NT2/D1 (cell line): ENCODE data around the gene SMC1B.

Experiments used
- DNase-seq: peaks from one replicate; pipeline ENCODE4 v3.0.0-alpha.2; 2011; ENCODE audit warnings: low read depth, low spot score
- H3K27me3 ChIP-seq: 2 replicates; pipeline ENCODE4 v1.6.0; 2011; ENCODE audit warnings: mild to moderate bottlenecking; ENCODE audit not compliant: insufficient read length, insufficient read depth
- H3K36me3 ChIP-seq: 2 replicates; pipeline ENCODE4 v1.6.1; 2011; ENCODE audit warnings: mild to moderate bottlenecking, low read length, mixed read lengths; ENCODE audit not compliant: insufficient read depth, insufficient read length
- H3K4me1 ChIP-seq: 2 replicates; pipeline ENCODE4 v1.5.1; 2011; ENCODE audit not compliant: insufficient read depth, insufficient read length
- H3K4me3 ChIP-seq: 2 replicates; pipeline ENCODE4 v1.5.1; 2011; ENCODE audit warnings: low read depth; ENCODE audit not compliant: insufficient read length
- H3K9ac ChIP-seq: 2 replicates; pipeline ENCODE4 v1.6.0; 2011; ENCODE audit warnings: low read depth; ENCODE audit not compliant: insufficient read length
- H3K9me3 ChIP-seq: 2 replicates; pipeline ENCODE4 v1.5.1; 2011; ENCODE audit warnings: mild to moderate bottlenecking, low read length; ENCODE audit not compliant: insufficient read depth
- SUZ12 ChIP-seq: IDR thresholded peaks from 2 replicates; pipeline ENCODE4 v1.6.1; 2011; ENCODE audit not compliant: insufficient read length, insufficient read depth; ENCODE audit errors: extremely low read depth
- YY1 ChIP-seq: IDR thresholded peaks from 2 replicates; pipeline ENCODE4 v1.6.1; 2011; ENCODE audit not compliant: insufficient read length, insufficient read depth
- ZNF274 ChIP-seq: IDR thresholded peaks from 2 replicates; pipeline ENCODE4 v1.6.1; 2011; ENCODE audit warnings: mild to moderate bottlenecking, low read depth, low read length

Gene SMC1B

DNA sequence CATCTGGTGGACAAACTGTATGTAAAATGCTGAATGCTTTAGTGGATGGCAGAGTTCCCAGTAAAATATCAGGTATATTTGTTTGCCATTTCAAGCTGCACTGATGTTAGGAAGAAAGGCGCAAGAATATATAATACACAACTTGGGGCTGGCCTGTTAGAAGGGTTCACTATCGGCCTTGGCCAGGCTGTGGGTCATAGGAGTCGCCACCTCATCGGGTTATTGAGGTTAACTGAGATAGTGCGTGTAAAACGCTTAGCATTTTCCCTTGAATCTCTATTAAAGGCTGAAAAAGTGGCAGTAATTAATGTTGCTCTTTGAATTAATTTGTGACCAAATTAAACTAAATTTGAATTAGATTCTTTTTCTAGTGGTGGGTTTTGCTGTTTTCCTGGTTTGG is 98.6 kb downstream of the SMC1B start:
- peaks cover 7% of the 10 kb centered on the region for H3K4me1 ChIP-seq
- no peak for DNase-seq
- H3K27me3 ChIP-seq: peaks cover 7% of the 10 kb centered on the region
- peaks cover 8% of the 10 kb centered on the region for H3K36me3 ChIP-seq
- TF ChIP-seq ZNF274 (no peak), YY1 (no peak), SUZ12 (no peak)
- no peak overlapping the region for H3K4me3 ChIP-seq
- H3K9ac ChIP-seq: no peak overlapping the region
- H3K9me3 ChIP-seq: no peaks in the 10 kb centered on the region

DNA sequence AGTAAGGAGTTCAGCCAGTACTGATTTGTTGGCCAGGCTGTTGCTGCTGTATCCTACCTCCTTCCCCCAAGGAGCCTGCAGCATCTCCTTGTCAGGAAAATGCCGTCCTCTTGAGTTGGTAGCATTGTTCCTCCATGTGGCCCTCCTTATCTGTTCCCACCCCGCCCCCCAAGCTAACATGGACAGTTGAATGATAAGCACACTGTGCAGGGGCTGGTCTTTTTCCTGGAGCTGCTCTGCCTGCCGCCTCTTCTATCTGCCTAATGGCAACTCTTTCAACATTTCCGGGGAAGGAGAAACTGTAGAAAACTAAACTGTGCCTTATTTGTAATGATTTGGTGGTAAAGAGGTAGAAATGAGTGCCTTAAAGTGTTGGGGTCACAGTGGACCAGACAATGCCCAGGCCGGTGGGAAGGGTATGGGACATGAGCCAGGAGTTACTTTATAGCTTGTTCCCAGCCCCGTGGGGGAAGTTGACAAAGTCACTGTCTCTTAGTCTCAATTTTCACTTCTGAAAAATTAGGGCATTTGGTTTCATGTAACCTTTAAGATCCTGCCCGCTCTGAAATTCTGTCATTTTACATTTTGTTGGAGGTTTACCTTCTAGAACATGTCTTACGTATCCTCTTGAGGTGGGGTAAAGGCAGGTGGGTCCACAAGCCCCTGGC is 99.2 kb downstream of the SMC1B start:
- DNase-seq: no peak
- no peak overlapping the region for H3K9ac ChIP-seq
- no peak overlapping the region for H3K4me3 ChIP-seq
- peaks cover 7% of the 10 kb centered on the region for H3K27me3 ChIP-seq
- H3K4me1 ChIP-seq: peaks cover 7% of the 10 kb centered on the region
- H3K9me3 ChIP-seq: no peaks in the 10 kb centered on the region
- TF ChIP-seq YY1 (no peak), ZNF274 (no peak), SUZ12 (no peak)
- peaks cover 8% of the 10 kb centered on the region for H3K36me3 ChIP-seq

DNA sequence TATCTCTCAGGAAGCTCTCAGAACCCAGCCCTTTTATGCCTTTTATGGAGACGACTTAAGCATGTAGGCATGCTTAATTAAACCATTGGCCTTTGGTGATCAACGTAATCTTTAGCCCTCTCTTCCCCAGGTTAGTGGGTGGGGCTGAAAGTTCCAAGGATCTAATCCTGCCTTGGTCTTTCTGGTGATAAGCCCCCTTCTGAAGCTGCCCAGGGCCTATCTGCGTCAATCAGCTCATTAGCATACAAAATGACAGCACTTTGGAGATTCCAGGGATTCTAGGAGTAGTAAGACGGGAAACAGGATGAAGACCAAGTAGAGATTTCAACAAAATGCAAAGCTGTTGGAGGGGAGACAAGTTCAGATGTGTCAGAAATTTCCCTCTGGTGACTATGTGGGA is 100.5 kb downstream of the SMC1B start:
- no peak overlapping the region for H3K4me3 ChIP-seq
- no peaks in the 10 kb centered on the region for H3K9me3 ChIP-seq
- peaks cover 7% of the 10 kb centered on the region for H3K4me1 ChIP-seq
- no peak for DNase-seq
- TF ChIP-seq ZNF274: no peak
- TF ChIP-seq SUZ12: no peak
- TF ChIP-seq YY1: no peak
- peaks cover 8% of the 10 kb centered on the region for H3K36me3 ChIP-seq
- peaks cover 7% of the 10 kb centered on the region for H3K27me3 ChIP-seq
- H3K9ac ChIP-seq: no peak overlapping the region

DNA sequence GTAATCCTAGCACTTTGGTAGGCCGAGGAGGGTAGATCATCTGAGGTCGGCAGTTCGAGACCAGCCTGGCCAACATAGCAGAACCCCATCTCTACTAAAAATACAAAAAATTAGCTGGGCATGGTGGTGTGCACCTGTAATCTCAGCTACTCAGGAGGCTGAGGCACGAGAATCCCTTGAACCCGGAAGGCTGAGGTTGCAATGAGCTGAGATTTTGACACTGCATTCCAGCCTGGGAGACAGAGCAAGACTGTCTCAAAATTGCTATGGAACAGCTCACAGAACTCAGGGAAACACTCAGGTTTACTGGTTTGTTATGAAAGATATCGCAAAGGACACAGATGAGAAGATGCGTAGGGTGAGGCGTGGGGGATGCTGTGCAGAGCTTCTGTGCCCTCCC is 101.0 kb downstream of the SMC1B start:
- Histone ChIP-seq H3K9ac (no peak overlapping the region), H3K9me3 (no peaks in the 10 kb centered on the region), H3K4me1 (peaks cover 7% of the 10 kb centered on the region), H3K27me3 (peaks cover 7% of the 10 kb centered on the region), H3K4me3 (no peak overlapping the region), H3K36me3 (peaks cover 8% of the 10 kb centered on the region)
- no peak for DNase-seq
- TF ChIP-seq YY1: no peak
- no peak for TF ChIP-seq ZNF274
- TF ChIP-seq SUZ12: no peak

DNA sequence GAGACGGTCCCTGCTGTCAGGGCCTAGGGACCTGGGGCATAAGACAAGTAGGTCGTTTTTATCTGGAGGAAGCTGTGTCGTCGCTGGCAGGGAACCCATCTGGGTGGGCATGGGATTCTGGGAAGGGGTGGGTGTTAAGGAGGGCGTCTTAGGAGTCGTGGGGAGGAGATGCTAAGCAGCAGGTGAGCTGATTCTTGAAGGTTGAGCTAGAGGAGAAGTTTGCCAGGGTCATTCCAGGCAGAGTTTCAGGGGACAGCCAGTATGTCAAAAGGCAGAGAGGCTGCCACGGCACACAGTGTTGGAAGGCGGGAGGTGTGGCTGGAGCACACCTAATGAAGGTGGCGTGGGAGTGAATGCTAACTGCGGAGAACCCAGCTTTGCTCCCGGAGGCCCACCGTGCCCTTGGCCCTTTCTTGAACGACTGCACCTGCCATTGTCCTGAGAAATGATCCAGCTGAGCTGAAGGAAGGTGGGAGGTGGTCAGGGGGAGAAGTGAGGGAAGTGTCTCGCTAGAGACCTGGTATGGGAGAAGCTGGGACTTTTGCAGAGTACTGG is 102.3 kb downstream of the SMC1B start:
- Histone ChIP-seq H3K9me3 (no peaks in the 10 kb centered on the region), H3K27me3 (peaks cover 7% of the 10 kb centered on the region), H3K4me1 (peaks cover 7% of the 10 kb centered on the region), H3K36me3 (peaks cover 8% of the 10 kb centered on the region), H3K4me3 (peak overlapping the region; percentile 56), H3K9ac (peak overlapping the region; percentile 78)
- no peak for TF ChIP-seq YY1
- no peak for TF ChIP-seq ZNF274
- no peak for TF ChIP-seq SUZ12
- DNase-seq: no peak

DNA sequence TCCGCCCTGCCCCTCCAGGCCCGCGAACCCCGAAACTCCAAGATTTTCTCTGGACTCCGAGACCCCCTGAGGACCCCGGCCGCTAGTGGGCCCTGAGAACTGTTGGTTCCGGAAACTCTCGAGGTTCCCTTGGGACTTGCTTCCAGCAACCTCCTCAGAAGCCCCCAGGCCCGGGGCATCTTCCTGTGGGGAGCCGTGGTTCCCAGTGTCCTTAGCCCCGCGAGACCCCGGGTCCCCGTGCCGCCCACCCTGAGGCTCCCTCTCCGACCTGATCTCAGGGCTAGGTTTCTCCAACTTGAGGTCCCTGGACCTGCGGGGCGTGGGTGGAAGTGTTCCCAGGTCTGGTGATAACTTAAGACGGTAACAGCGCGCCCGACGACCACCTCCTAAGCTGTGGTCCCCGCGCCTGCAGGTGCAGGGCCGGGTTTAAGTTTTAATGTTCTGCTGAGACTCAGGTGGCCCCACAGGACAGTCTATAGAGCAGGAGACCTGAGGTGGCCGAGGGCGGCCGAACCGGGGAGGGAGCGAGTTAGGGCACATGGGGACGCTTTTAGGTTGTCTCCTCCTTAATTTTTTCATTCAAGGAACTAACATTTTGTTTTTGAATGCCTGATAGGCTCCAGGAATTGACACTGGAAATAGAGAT is 102.9 kb downstream of the SMC1B start:
- Histone ChIP-seq H3K4me3 (peak overlapping the region; percentile 56), H3K27me3 (peaks cover 7% of the 10 kb centered on the region), H3K36me3 (peaks cover 8% of the 10 kb centered on the region), H3K9ac (peak overlapping the region; percentile 78), H3K4me1 (peaks cover 7% of the 10 kb centered on the region), H3K9me3 (no peaks in the 10 kb centered on the region)
- TF ChIP-seq ZNF274 (no peak), SUZ12 (no peak), YY1 (no peak)
- DNase-seq: no peak
